Measurements from ENCODE around the gene ANXA5. TPM values are rescaled to one million over a fixed set of nuclear protein-coding genes. Genes with fewer than 3 reads are reported as not detected.

The ANXA5 gene
- total RNA-seq, 1 donor from 2014 or later = 682 TPM

DNA sequence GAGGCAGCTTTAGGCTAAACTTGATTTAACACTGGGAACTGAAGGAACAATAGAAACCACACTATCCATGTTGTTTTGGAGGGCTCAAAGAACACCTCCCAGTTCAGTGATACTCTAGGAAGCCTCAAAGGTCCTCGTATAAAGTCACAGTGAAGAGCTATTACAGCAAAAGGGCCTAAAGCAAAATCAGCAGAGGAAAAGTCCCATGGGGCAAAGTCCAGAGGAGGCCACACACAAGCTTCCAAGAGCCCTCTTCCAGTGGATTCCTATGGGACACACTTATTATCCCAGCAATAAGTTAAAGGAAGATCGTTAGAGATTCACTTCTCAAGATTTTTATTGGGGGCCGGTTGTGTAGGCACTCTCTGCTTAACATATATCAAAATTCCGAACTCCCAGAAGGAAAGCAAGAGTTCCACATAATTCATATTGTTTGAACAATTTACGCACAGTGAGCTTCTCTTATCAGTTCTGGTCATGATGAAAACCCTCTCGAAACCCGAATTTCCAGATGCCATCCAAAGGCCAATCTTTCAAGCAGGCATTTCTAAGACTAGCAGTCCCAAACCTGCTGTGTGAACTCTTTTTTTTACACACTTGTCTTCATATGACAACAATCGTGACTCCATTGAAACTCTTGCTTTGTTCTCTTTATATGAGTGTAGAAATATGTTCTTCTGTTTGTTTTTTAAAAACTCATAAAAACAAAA lies 53.7 kb downstream of the ANXA5 start:
- H3K4me3 ChIP-seq (ENCODE audit: insufficient read depth, low read depth, low read length) = no peak overlapping the region
- no peaks in the 10 kb centered on the region for H3K9me3 ChIP-seq (ENCODE audit: insufficient read depth, low read depth, low read length)
- H3K9ac ChIP-seq (ENCODE audit: low read length) = no peak overlapping the region
- H3K36me3 ChIP-seq (ENCODE audit: insufficient read depth, low read length) = no peaks in the 10 kb centered on the region
- H3K27me3 ChIP-seq (ENCODE audit: insufficient read depth, low read length) = no peaks in the 10 kb centered on the region
- Mint-ChIP-seq H3K36me3 (ENCODE audit: low read depth, unreplicated experiment) (no peaks in the 10 kb centered on the region), H3K27ac (ENCODE audit: unreplicated experiment) (no peak overlapping the region), H3K4me3 (ENCODE audit: unreplicated experiment) (no peak overlapping the region), H3K4me1 (ENCODE audit: low read depth, unreplicated experiment) (no peaks in the 10 kb centered on the region), H3K9me3 (ENCODE audit: unreplicated experiment) (no peaks in the 10 kb centered on the region), H3K27me3 (ENCODE audit: low read depth, unreplicated experiment) (no peaks in the 10 kb centered on the region)
- H2AFZ ChIP-seq (ENCODE audit: low read depth, low read length) = no peak overlapping the region
- H3K4me2 ChIP-seq (ENCODE audit: low read length) = no peak overlapping the region
- H3K79me2 ChIP-seq (ENCODE audit: insufficient read depth, low read length) = no peaks in the 10 kb centered on the region
- DNase-seq (ENCODE audit: low read depth) = no peak
- H3K27ac ChIP-seq (ENCODE audit: low read depth, low read length) = no peak overlapping the region
- FAIRE-seq = no peak
- no peaks in the 10 kb centered on the region for H4K20me1 ChIP-seq (ENCODE audit: insufficient read depth, low read length)
- TF ChIP-seq, protein P1, sequence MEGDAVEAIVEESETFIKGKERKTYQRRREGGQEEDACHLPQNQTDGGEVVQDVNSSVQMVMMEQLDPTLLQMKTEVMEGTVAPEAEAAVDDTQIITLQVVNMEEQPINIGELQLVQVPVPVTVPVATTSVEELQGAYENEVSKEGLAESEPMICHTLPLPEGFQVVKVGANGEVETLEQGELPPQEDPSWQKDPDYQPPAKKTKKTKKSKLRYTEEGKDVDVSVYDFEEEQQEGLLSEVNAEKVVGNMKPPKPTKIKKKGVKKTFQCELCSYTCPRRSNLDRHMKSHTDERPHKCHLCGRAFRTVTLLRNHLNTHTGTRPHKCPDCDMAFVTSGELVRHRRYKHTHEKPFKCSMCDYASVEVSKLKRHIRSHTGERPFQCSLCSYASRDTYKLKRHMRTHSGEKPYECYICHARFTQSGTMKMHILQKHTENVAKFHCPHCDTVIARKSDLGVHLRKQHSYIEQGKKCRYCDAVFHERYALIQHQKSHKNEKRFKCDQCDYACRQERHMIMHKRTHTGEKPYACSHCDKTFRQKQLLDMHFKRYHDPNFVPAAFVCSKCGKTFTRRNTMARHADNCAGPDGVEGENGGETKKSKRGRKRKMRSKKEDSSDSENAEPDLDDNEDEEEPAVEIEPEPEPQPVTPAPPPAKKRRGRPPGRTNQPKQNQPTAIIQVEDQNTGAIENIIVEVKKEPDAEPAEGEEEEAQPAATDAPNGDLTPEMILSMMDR (IDR thresholded peaks at IDR 0.05; ENCODE audit: insufficient read depth, low read depth, low read length) = no peak
- no peak for TF ChIP-seq EZH2 (IDR thresholded peaks at IDR 0.05; ENCODE audit: insufficient read depth, low read length)
- H3K4me1 ChIP-seq (ENCODE audit: insufficient read depth, low read length) = no peaks in the 10 kb centered on the region

DNA sequence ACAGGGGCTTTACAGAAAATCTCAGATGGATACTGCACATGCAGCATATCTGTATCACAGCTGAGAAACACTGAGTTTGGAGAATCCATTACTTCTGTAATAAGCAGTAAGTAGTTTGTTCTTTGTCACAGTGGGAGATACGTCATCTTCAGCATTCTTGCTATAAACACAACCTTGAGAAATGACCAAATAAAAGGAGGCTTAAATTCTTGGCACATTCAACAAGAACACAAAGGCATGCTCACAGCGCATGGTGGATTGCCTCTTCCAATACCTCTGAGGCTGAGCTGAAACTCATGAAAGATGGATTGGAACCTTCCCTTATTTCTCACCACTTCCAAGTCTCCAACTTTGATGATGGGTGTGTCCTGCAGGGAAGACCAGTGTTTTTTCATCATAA lies 54.5 kb downstream of the ANXA5 start:
- Mint-ChIP-seq H3K4me3 (ENCODE audit: unreplicated experiment) (no peak overlapping the region), H3K9me3 (ENCODE audit: unreplicated experiment) (no peaks in the 10 kb centered on the region), H3K27ac (ENCODE audit: unreplicated experiment) (no peak overlapping the region), H3K4me1 (ENCODE audit: low read depth, unreplicated experiment) (no peaks in the 10 kb centered on the region), H3K36me3 (ENCODE audit: low read depth, unreplicated experiment) (no peaks in the 10 kb centered on the region), H3K27me3 (ENCODE audit: low read depth, unreplicated experiment) (no peaks in the 10 kb centered on the region)
- Histone ChIP-seq H3K27ac (ENCODE audit: low read depth, low read length) (no peak overlapping the region), H2AFZ (ENCODE audit: low read depth, low read length) (no peak overlapping the region), H3K79me2 (ENCODE audit: insufficient read depth, low read length) (no peaks in the 10 kb centered on the region), H4K20me1 (ENCODE audit: insufficient read depth, low read length) (no peaks in the 10 kb centered on the region), H3K27me3 (ENCODE audit: insufficient read depth, low read length) (no peaks in the 10 kb centered on the region), H3K4me2 (ENCODE audit: low read length) (no peak overlapping the region), H3K36me3 (ENCODE audit: insufficient read depth, low read length) (no peaks in the 10 kb centered on the region), H3K4me1 (ENCODE audit: insufficient read depth, low read length) (no peaks in the 10 kb centered on the region), H3K4me3 (ENCODE audit: insufficient read depth, low read depth, low read length) (no peak overlapping the region), H3K9me3 (ENCODE audit: insufficient read depth, low read depth, low read length) (no peaks in the 10 kb centered on the region), H3K9ac (ENCODE audit: low read length) (no peak overlapping the region)
- no peak for DNase-seq (ENCODE audit: low read depth)
- no peak for TF ChIP-seq EZH2 (IDR thresholded peaks at IDR 0.05; ENCODE audit: insufficient read depth, low read length)
- TF ChIP-seq, protein P1 (IDR thresholded peaks at IDR 0.05; ENCODE audit: insufficient read depth, low read depth, low read length) = no peak
- FAIRE-seq = no peak

DNA sequence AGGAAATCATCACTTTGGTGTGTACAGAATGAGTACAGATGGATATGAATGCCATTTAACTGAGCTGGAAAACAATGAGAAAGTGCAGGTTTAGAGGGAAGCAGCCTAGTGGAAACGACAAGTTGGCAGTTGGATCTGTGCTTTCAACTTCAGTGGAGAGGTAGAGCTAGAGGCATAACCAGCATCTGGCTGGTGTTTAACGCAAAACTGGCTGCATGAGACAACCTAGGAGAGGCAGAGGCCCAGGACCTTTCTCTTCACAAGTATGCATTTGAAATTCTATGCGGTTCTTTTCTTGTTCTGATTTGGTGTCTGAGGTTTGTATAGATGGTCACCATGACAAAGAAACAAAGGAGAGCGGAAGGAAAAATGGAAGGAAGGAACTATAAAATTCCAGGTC lies 63.1 kb downstream of the ANXA5 start:
- no peak overlapping the region for H3K4me2 ChIP-seq (ENCODE audit: low read length)
- H3K36me3 ChIP-seq (ENCODE audit: insufficient read depth, low read length) = no peaks in the 10 kb centered on the region
- DNase-seq (ENCODE audit: low read depth) (no peak), FAIRE-seq (no peak)
- H3K9me3 Mint-ChIP-seq (ENCODE audit: unreplicated experiment) = no peaks in the 10 kb centered on the region
- H3K4me3 ChIP-seq (ENCODE audit: insufficient read depth, low read depth, low read length) = no peak overlapping the region
- H3K4me3 Mint-ChIP-seq (ENCODE audit: unreplicated experiment) = no peak overlapping the region
- no peak overlapping the region for H3K27ac ChIP-seq (ENCODE audit: low read depth, low read length)
- no peaks in the 10 kb centered on the region for H3K79me2 ChIP-seq (ENCODE audit: insufficient read depth, low read length)
- no peak overlapping the region for H3K27ac Mint-ChIP-seq (ENCODE audit: unreplicated experiment)
- no peaks in the 10 kb centered on the region for H4K20me1 ChIP-seq (ENCODE audit: insufficient read depth, low read length)
- H3K9ac ChIP-seq (ENCODE audit: low read length) = no peak overlapping the region
- no peak overlapping the region for H2AFZ ChIP-seq (ENCODE audit: low read depth, low read length)
- H3K27me3 ChIP-seq (ENCODE audit: insufficient read depth, low read length) = no peaks in the 10 kb centered on the region
- H3K4me1 ChIP-seq (ENCODE audit: insufficient read depth, low read length) = no peaks in the 10 kb centered on the region
- H3K4me1 Mint-ChIP-seq (ENCODE audit: low read depth, unreplicated experiment) = no peaks in the 10 kb centered on the region
- H3K27me3 Mint-ChIP-seq (ENCODE audit: low read depth, unreplicated experiment) = no peaks in the 10 kb centered on the region
- H3K9me3 ChIP-seq (ENCODE audit: insufficient read depth, low read depth, low read length) = no peaks in the 10 kb centered on the region
- H3K36me3 Mint-ChIP-seq (ENCODE audit: low read depth, unreplicated experiment) = no peaks in the 10 kb centered on the region
- TF ChIP-seq, protein P1 (IDR thresholded peaks at IDR 0.05; ENCODE audit: insufficient read depth, low read depth, low read length) = no peak
- TF ChIP-seq EZH2 (IDR thresholded peaks at IDR 0.05; ENCODE audit: insufficient read depth, low read length) = no peak
